Measurements from ENCODE around the gene SH3RF3. TPM values are rescaled to one million over a fixed set of nuclear protein-coding genes. Genes with fewer than 3 reads are reported as not detected.
"Not testable (repeated sequence)": the region's sequence is repeated elsewhere in the genome, so short reads cannot be mapped to it uniquely, and the experiment has no call there.

The SH3RF3 gene
- total RNA-seq, 4 donors from 2014 or later = 2.4 to 5.5 (median 2.9) TPM

- Histone ChIP-seq H3K27me3 (no peaks in the 10 kb centered on the region), H3K4me1 (peaks cover 0 to 10% (median 6%) of the 10 kb centered on the region in 3 donors), H3K36me3 (no peaks in the 10 kb centered on the region), H3K9me3 (no peaks in the 10 kb centered on the region), H3K4me3 (no peak overlapping the region), H3K27ac (no peak overlapping the region)
- 87 to 100% methylated on average over 8 to 12 of the region's 16 CpGs for WGBS, 2 donors
- no peak for DNase-seq
- no peak for TF ChIP-seq CTCF (IDR thresholded peaks at IDR 0.05)
- intact Hi-C loops (cut with DNase I) = no loop called here
These were observed 93.9 kb downstream of the SH3RF3 start for GRCh38 chr2:109222825-109223471.

DNA sequence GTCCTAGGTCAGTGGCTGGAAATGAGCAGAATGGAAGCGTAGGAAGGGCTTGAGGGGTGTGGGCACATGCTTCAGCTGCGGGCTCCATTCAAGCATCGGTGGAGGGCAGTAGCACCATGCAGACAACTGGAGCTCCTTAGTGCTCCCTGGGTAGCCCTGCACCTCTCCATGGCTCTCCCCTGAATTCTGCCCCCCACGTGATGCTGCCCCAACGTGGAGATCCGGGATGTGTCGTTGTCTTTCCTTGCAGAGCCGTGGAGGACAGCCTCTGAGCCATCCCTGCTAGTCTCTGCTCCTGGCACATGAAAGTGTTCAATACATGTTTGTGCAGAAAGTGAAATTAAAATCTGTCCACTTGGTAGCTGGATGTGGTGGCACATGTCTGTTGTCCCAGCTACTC, 94.5 kb downstream of the SH3RF3 start:
- 90 to 100% methylated on average over 2 to 6 of the region's 8 CpGs for WGBS, 2 donors
- no peaks in the 10 kb centered on the region for H3K9me3 ChIP-seq
- no peaks in the 10 kb centered on the region for H3K27me3 ChIP-seq
- intact Hi-C loops (cut with DNase I) = no loop called here
- peaks cover 0 to 6% (median 1%) of the 10 kb centered on the region in 3 donors for H3K4me1 ChIP-seq
- H3K27ac ChIP-seq = no peak overlapping the region
- H3K36me3 ChIP-seq = no peaks in the 10 kb centered on the region
- no peak overlapping the region for H3K4me3 ChIP-seq
- DNase-seq = no peak
- TF ChIP-seq CTCF (IDR thresholded peaks at IDR 0.05) (no peak), POLR2A (IDR thresholded peaks at IDR 0.05) (no peak)

- H3K27me3 ChIP-seq; intact Hi-C loops (cut with DNase I); DNase-seq; H3K4me3 ChIP-seq; H3K36me3 ChIP-seq; H3K9me3 ChIP-seq; H3K27ac ChIP-seq; H3K4me1 ChIP-seq: not testable (repeated sequence)
- WGBS, 2 donors = 76 to 86% methylated on average over 6 to 7 of the region's 8 CpGs
These were observed 95.3 kb downstream of the SH3RF3 start for GRCh38 chr2:109224341-109224740.

DNA sequence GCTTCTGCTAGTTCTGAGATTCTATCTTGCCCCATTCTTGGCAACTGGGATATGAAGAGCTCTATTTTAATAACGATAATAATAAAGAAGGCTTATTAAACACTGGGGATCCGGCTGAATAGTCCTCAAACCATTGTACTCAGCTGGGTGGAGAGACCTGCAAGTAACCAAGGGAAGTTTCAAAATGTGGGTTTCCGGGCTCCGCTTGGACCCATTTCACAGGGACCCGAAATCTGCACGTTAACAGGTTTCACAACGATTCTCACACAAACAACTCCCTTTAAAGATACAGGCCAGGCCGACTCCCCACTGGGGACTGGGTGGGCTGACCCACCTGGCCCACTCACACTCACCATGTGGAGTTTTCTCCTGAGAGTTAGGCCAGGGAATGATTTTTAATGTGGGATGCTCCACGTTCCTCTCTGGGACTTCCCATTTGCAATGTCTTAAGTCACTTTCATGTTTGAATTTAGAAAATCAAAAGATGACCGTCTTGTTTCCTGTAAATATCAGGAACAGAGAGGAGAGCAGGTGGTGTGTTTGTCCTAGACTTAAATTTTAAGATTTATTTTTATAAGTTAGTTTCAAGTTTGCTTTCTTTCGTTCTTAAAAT, 96.3 kb downstream of the SH3RF3 start:
- Histone ChIP-seq H3K4me3 (no peak overlapping the region), H3K4me1 (no peaks in the 10 kb centered on the region), H3K36me3 (no peaks in the 10 kb centered on the region), H3K27me3 (no peaks in the 10 kb centered on the region), H3K9me3 (no peaks in the 10 kb centered on the region), H3K27ac (no peak overlapping the region)
- no peak for DNase-seq
- WGBS, 2 donors = 84% methylated on average over 6 to 11 of the region's 11 CpGs
- TF ChIP-seq CTCF (IDR thresholded peaks at IDR 0.05) (no peak), POLR2A (IDR thresholded peaks at IDR 0.05) (no peak)
- intact Hi-C loops (cut with DNase I) = no loop called here

- intact Hi-C loops (cut with DNase I) = no loop called here
- H3K27me3 ChIP-seq = no peaks in the 10 kb centered on the region
- H3K27ac ChIP-seq = no peak overlapping the region
- DNase-seq = no peak
- no peaks in the 10 kb centered on the region for H3K9me3 ChIP-seq
- TF ChIP-seq POLR2A (IDR thresholded peaks at IDR 0.05) = no peak
- H3K4me1 ChIP-seq = peaks cover 0 to 6% (median 3%) of the 10 kb centered on the region in 3 donors
- 56 to 74% methylated on average over 2 of the region's 2 CpGs for WGBS, 2 donors
- H3K36me3 ChIP-seq = no peaks in the 10 kb centered on the region
- no peak overlapping the region for H3K4me3 ChIP-seq
These were observed 97.1 kb downstream of the SH3RF3 start for GRCh38 chr2:109226128-109226527.

- WGBS, 2 donors = 86 to 92% methylated on average over 4 to 6 of the region's 6 CpGs
- H3K4me3 ChIP-seq = no peak overlapping the region
- no peaks in the 10 kb centered on the region for H3K36me3 ChIP-seq
- H3K27me3 ChIP-seq = no peaks in the 10 kb centered on the region
- DNase-seq = no peak
- no peaks in the 10 kb centered on the region for H3K9me3 ChIP-seq
- intact Hi-C loops (cut with DNase I) = no loop called here
- peaks cover 0 to 8% (median 3%) of the 10 kb centered on the region in 3 donors for H3K4me1 ChIP-seq
- TF ChIP-seq CTCF (IDR thresholded peaks at IDR 0.05) (no peak), POLR2A (IDR thresholded peaks at IDR 0.05) (no peak)
- no peak overlapping the region for H3K27ac ChIP-seq
These were observed 97.6 kb downstream of the SH3RF3 start for GRCh38 chr2:109226622-109227021.
